Uterus (tissue), 4 donors: ENCODE measurements around the gene KLF18. TPM values are rescaled to one million over a fixed set of nuclear protein-coding genes. Genes with fewer than 3 reads are reported as not detected.

Experiments
- DNase-seq, 2 donors: peaks; one replicate each; pipeline ENCODE4 v3.0.0-alpha.2; 2019 to 2020
- H3K27ac ChIP-seq, 2 donors: fragments of 200-600 bp; sonication (generic); 1 replicate in 1 of 2; 2 replicates in 1 of 2; pipeline ENCODE4 v1.5.1; 2016 to 2018
- H3K27me3 ChIP-seq, 2 donors: fragments of 200-600 bp; sonication (generic); one replicate each; pipeline ENCODE4 v1.5.1; 2018 to 2019; ENCODE audit warnings: control low read depth in 1 of 2
- H3K36me3 ChIP-seq, 2 donors: fragments of 200-600 bp; sonication (generic); one replicate each; pipeline ENCODE4 v1.5.1; 2019; ENCODE audit warnings: control low read depth in 1 of 2
- H3K4me1 ChIP-seq, 2 donors: fragments of 200-600 bp; sonication (generic); one replicate each; pipeline ENCODE4 v1.5.1; 2018 to 2019; ENCODE audit warnings: control low read depth in 1 of 2
- H3K4me3 ChIP-seq, 2 donors: fragments of 200-600 bp; sonication (generic); 1 replicate in 1 of 2; 2 replicates in 1 of 2; pipeline ENCODE4 v1.5.1; 2018 to 2019; ENCODE audit warnings: mild to moderate bottlenecking in 1 of 2
- H3K9me3 ChIP-seq, 2 donors: fragments of 200-600 bp; sonication (generic); one replicate each; pipeline ENCODE4 v1.5.1; 2019; ENCODE audit warnings: control low read depth in 1 of 2
- CTCF ChIP-seq, 4 experiments: fragments of 200-600 bp in 2 of 4; fragments of 450-650 bp in 2 of 4; sonication (generic) in 2 of 4; IDR thresholded peaks; one replicate each; pipeline ENCODE4 v1.5.1; 2016 to 2019; ENCODE audit warnings: antibody characterized with exemption in 4 of 4, mild to moderate bottlenecking in 2 of 4, moderate library complexity in 1 of 4
- POLR2A ChIP-seq, 2 donors: fragments of 450-650 bp; IDR thresholded peaks; one replicate each; pipeline ENCODE4 v1.6.1; 2016; ENCODE audit warnings: antibody characterized with exemption in 2 of 2, mild to moderate bottlenecking in 1 of 2, moderate library complexity in 1 of 2
- intact Hi-C: fragments of 100-400 bp; cut with DNase I; formaldehyde crosslinking; loops from one replicate; pipeline ENCODE4 v1.15.1; 2023; ENCODE audit warnings: low total_unique reads
- total RNA-seq, 4 donors: library from RNA; depleted of rRNA in 3 of 4; stranded (reverse); fragments of >200 nt in 3 of 4; gene quantifications; one replicate each; pipeline versions ENCODE4 v1.1.0 to v1.2.4, GENCODE V29; 2014 to 2023
- donor health status: DM: yes; HTN: yes; CAD: no.

Gene KLF18
- total RNA-seq, 4 donors from 2014 or later: not detected

- Histone ChIP-seq H3K27ac (no peak overlapping the region), H3K4me1 (no peaks in the 10 kb centered on the region), H3K9me3 (no peaks in the 10 kb centered on the region), H3K27me3 (no peaks in the 10 kb centered on the region), H3K4me3 (no peak overlapping the region), H3K36me3 (no peaks in the 10 kb centered on the region)
- no peak for DNase-seq
- intact Hi-C loops: no loop called here
- TF ChIP-seq POLR2A (IDR thresholded peaks at IDR 0.05) (no peak), CTCF (IDR thresholded peaks at IDR 0.05) (no peak)
These were observed 28.9 kb downstream of the KLF18 start for GRCh38 chr1:44112486-44112885.

- intact Hi-C loops: no loop called here
- no peak for DNase-seq
These were observed 29.6 kb downstream of the KLF18 start for GRCh38 chr1:44111861-44112260.

GRCh38 chr1:44110916-44111315 is 30.5 kb downstream of the KLF18 start:
- Histone ChIP-seq H3K4me3 (no peak overlapping the region), H3K36me3 (no peaks in the 10 kb centered on the region), H3K27ac (no peak overlapping the region), H3K4me1 (no peaks in the 10 kb centered on the region), H3K27me3 (no peaks in the 10 kb centered on the region), H3K9me3 (no peaks in the 10 kb centered on the region)
- DNase-seq: no peak
- intact Hi-C loops: no loop called here
- TF ChIP-seq POLR2A (IDR thresholded peaks at IDR 0.05) (no peak), CTCF (IDR thresholded peaks at IDR 0.05) (no peak)

More at GRCh38 chr1:44111861-44112260, 29.6 kb downstream of the KLF18 start:
- H3K9me3 ChIP-seq: no peaks in the 10 kb centered on the region
- no peak overlapping the region for H3K27ac ChIP-seq
- H3K27me3 ChIP-seq: no peaks in the 10 kb centered on the region
- TF ChIP-seq CTCF (IDR thresholded peaks at IDR 0.05): no peak
- no peak for TF ChIP-seq POLR2A (IDR thresholded peaks at IDR 0.05)
- H3K4me3 ChIP-seq: no peak overlapping the region
- H3K4me1 ChIP-seq: no peaks in the 10 kb centered on the region
- H3K36me3 ChIP-seq: no peaks in the 10 kb centered on the region

- intact Hi-C loops: no loop called here
These were observed 32.5 kb downstream of the KLF18 start for GRCh38 chr1:44108971-44109370.

GRCh38 chr1:44108241-44108640 is 33.2 kb downstream of the KLF18 start:
- intact Hi-C loops: no loop called here
- TF ChIP-seq CTCF (IDR thresholded peaks at IDR 0.05) (no peak), POLR2A (IDR thresholded peaks at IDR 0.05) (no peak)
- Histone ChIP-seq H3K36me3 (no peaks in the 10 kb centered on the region), H3K9me3 (no peaks in the 10 kb centered on the region), H3K4me1 (no peaks in the 10 kb centered on the region), H3K4me3 (no peak overlapping the region), H3K27me3 (no peaks in the 10 kb centered on the region), H3K27ac (no peak overlapping the region)
- DNase-seq: no peak

More at GRCh38 chr1:44108971-44109370, 32.5 kb downstream of the KLF18 start:
- no peaks in the 10 kb centered on the region for H3K4me1 ChIP-seq
- no peaks in the 10 kb centered on the region for H3K9me3 ChIP-seq
- TF ChIP-seq CTCF (IDR thresholded peaks at IDR 0.05) (no peak), POLR2A (IDR thresholded peaks at IDR 0.05) (no peak)
- no peak overlapping the region for H3K27ac ChIP-seq
- no peak overlapping the region for H3K4me3 ChIP-seq
- H3K36me3 ChIP-seq: no peaks in the 10 kb centered on the region
- no peaks in the 10 kb centered on the region for H3K27me3 ChIP-seq
- no peak for DNase-seq
